ENCODE measurements around the gene PRXL2A.

The PRXL2A gene

DNA sequence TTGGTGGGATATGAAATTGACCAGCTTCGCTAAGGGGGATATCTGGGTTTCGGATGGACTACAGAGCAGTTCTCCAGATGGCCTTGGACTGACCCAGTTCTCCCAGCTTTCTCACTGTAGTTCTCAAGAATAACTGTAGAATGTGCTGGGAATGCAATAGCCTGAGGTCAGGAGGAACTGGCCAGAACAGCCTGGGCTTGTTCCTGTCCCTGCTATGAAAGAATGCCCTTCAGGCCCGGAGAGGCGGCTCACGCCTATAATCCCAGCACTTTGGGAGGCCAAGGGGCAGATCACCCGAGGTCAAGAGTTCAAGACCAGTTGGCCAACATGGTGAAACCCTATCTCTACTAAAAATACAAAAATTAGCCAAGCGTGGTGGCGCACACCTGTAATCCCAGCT lies 33.5 kb downstream of the PRXL2A start:
- in situ Hi-C loops (cut with MboI; ENCODE audit: low pct_unique_long_range_greater_than_20kb, low sequenced_read_pairs, unreplicated experiment), result no loop called here
- no peak for DNase-seq (ENCODE audit: low spot score)
- TF ChIP-seq, protein P1, sequence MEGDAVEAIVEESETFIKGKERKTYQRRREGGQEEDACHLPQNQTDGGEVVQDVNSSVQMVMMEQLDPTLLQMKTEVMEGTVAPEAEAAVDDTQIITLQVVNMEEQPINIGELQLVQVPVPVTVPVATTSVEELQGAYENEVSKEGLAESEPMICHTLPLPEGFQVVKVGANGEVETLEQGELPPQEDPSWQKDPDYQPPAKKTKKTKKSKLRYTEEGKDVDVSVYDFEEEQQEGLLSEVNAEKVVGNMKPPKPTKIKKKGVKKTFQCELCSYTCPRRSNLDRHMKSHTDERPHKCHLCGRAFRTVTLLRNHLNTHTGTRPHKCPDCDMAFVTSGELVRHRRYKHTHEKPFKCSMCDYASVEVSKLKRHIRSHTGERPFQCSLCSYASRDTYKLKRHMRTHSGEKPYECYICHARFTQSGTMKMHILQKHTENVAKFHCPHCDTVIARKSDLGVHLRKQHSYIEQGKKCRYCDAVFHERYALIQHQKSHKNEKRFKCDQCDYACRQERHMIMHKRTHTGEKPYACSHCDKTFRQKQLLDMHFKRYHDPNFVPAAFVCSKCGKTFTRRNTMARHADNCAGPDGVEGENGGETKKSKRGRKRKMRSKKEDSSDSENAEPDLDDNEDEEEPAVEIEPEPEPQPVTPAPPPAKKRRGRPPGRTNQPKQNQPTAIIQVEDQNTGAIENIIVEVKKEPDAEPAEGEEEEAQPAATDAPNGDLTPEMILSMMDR (IDR thresholded peaks at IDR 0.05; ENCODE audit: extremely low read depth, insufficient read depth, missing control alignments), result no peak

DNA sequence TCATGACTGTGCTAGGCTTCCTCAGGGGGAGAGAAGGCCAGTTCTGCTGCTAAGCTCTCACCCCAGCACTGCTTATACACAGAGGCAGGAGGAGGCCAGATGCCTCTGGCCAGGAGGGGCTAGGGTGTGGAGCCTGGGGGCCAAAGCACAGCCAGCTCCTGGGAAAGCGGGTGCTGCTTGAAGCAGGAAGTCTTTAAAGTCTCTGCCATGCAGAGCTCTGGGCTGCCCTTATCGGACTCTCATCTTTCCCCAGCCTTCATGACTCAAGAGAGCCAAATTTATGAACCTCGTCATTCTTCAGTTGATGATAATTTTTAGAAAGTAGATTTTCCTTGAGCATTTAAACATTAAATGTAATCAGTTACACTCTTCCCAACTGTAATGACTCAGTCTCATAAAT lies 34.5 kb downstream of the PRXL2A start:
- in situ Hi-C loops (cut with MboI; ENCODE audit: low pct_unique_long_range_greater_than_20kb, low sequenced_read_pairs, unreplicated experiment), result no loop called here
- TF ChIP-seq, protein P1 (IDR thresholded peaks at IDR 0.05; ENCODE audit: extremely low read depth, insufficient read depth, missing control alignments), result no peak
- DNase-seq (ENCODE audit: low spot score), result no peak

DNA sequence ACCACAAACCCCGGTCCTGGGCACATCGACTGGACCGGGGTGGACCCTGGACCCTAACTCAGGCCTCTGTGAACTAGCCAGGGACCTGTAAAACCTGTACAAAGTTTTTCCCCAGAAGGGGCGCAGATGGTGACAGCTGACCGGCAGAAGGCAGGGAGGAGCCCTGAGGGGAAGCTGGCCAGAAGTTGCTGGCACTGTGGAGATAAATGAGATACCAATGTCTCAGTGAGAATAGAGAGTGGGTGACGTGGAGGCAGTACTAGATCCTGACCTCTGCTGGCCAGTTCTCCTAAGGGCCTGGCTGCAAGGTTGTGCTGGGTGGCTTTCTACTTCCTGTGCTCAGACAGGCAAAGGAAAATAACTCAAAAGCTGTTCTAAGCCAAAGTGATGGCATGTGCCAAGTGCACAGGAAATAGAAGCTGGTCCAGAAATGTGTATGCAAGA lies 35.2 kb downstream of the PRXL2A start:
- in situ Hi-C loops (cut with MboI; ENCODE audit: low pct_unique_long_range_greater_than_20kb, low sequenced_read_pairs, unreplicated experiment), result no loop called here
- TF ChIP-seq, protein P1 (IDR thresholded peaks at IDR 0.05; ENCODE audit: extremely low read depth, insufficient read depth, missing control alignments), result peak; percentile 22
- no peak for DNase-seq (ENCODE audit: low spot score)

DNA sequence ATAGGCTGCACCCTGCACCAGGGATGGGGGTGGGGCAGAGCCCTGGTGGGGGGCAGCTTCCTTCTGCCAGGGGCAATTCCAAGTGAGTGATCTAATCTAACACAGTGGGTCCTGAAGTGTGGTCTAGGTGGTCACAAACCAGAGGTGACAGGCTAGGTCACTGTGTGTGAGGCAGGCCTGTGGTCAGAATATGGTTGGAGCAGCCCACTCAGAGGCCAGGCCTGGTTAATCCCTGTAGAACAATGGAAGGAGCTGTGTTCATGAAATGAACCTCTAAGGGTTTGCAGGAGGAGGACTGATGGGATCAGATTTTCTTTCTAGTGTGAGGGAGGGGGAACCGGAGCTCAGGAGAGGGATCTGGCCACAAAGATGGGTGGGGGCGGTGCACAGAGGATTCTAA lies 35.8 kb downstream of the PRXL2A start:
- TF ChIP-seq, protein P1 (IDR thresholded peaks at IDR 0.05; ENCODE audit: extremely low read depth, insufficient read depth, missing control alignments), result no peak
- in situ Hi-C loops (cut with MboI; ENCODE audit: low pct_unique_long_range_greater_than_20kb, low sequenced_read_pairs, unreplicated experiment), result no loop called here
- DNase-seq (ENCODE audit: low spot score), result no peak

DNA sequence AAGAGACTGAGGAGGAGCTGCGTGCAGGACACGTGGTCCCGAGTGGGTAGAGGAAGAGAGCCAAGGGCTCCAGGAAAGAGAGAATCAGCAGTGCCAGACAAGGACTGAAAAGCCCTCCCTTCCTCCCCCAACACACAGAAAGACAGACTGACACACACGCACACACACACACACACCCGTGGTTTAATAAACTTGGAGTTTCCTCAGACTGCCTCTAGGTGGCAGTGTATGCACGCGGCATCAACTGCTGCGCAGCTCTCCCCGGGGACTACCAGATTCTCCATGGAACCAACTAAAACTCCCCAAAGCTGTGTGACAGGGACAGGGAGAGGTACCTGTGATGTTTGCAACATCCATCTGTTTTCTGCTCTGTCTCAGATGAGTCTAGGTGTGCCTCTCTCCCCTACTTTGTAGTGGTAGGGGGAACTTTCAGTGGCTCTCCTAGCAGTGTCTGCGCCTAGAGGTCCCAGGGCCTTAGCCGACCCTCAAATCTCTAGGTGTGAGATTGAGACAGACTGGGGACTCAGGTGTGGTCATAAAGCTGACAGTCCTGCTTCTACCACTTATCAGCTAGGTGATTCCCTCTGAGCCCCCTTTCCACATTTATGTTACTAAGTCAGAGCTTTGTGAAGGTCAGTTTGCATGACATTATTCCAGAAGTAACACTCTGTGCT lies 36.4 kb downstream of the PRXL2A start:
- peak; percentile 69 for DNase-seq (ENCODE audit: low spot score)
- in situ Hi-C loops (cut with MboI; ENCODE audit: low pct_unique_long_range_greater_than_20kb, low sequenced_read_pairs, unreplicated experiment), result loop anchor here (5.0 kb wide), 1 partner anchor 58 kb away; no protein-coding TSS in a partner anchor
- TF ChIP-seq, protein P1 (IDR thresholded peaks at IDR 0.05; ENCODE audit: extremely low read depth, insufficient read depth, missing control alignments), result peak; percentile 77

DNA sequence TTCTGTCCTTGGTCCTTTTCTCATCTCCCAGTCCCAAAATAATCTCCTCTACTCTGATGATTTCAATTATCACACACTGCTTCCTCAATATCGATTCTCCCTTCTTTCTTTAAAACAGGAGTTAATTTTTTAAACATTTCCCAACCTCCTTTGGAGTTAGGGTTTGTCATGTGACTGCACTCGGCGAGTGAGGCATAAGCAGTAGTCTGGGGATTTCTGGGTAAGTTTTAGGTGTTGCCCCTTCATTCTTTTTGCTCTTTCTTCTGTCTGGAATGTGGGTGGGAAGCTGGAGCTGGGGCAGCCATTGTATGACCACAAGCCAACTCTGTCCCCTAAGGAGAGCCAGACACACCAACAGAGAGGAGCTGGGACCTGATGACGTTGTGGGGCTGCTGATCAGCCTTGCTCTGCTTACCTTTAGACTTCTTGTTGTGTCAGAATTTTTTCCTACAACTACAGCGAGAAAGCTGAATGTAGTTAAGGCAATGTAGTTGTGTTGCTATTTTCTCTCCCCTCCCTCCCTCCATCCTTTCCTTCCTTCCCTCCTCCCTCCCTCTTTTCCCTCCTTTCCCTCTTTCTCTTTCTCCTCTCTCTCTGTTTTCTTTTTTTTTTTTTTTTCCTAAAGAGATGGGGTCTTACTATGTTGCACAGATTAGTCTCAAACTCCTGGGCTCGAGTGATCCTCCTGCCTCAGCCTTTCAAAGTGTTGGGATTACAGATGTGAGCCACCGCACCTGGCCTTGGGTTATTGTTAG lies 39.3 kb downstream of the PRXL2A start:
- TF ChIP-seq, protein P1 (IDR thresholded peaks at IDR 0.05; ENCODE audit: extremely low read depth, insufficient read depth, missing control alignments), result no peak
- in situ Hi-C loops (cut with MboI; ENCODE audit: low pct_unique_long_range_greater_than_20kb, low sequenced_read_pairs, unreplicated experiment), result loop anchor here (5.0 kb wide), 1 partner anchor 55 kb away; no protein-coding TSS in a partner anchor

More for the DNA sequence above, 39.3 kb downstream of the PRXL2A start:
- no peak for DNase-seq (ENCODE audit: low spot score)

Data from GM13977 (cell line).